22Rv1 (cell line): ENCODE results near the gene HARBI1.

Experiments
- CTCF ChIP-seq: fragments of 450-650 bp; IDR thresholded peaks from 2 replicates; pipeline ENCODE4 v1.5.1; 2017; ENCODE audit warnings: mild to moderate bottlenecking
- ZFX ChIP-seq: fragments of 450-650 bp; IDR thresholded peaks from 2 replicates; pipeline ENCODE4 v1.6.1; 2017; ENCODE audit warnings: antibody characterized with exemption, borderline replicate concordance

- TF ChIP-seq CTCF (no peak), ZFX (no peak)
Observed at GRCh38 chr11:46663277-46663940, 46.4 kb upstream of the HARBI1 start.
